Stimulated activated naive CD8-positive, alpha-beta T cell treated with anti-CD3 and anti-CD28 coated beads, Interleukin-15, Interleukin-2, amounts not matched to agents 100 U/mL and 50 U/mL, for 24 hours (primary cell): ENCODE measurements around the gene ONECUT3.

Source experiments
- ATAC-seq: fragments of 150-1000 bp; cut with Tn5 transposase; one replicate; pipeline ENCODE4 v1.10.0; 2021
- DNase-seq: peaks from one replicate; pipeline ENCODE4 v3.0.0; 2021

ONECUT3 gene

DNA sequence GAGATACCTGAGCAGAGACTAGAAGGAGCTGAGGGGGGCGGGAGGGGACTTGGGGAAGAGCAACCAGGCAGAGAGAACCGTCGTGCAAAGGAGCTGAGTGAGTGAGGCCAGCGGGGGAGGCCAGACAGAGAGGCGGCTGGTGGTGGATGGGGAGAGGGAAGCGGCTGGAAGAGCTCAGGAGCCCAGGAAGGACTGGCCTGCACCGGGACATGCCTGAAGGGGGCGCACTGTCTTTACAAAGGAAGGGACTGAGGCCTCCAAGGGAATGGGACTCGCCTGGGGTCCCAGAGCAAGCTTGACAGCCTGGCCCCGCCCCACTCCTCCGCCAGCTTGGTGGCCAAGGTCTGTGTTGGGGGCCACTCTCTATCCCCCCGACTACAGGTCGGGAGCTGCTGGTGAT is 14.9 kb downstream of the ONECUT3 start:
- DNase-seq (no peak), ATAC-seq (no peak)

GRCh38 chr19:1768918-1769644 is 15.8 kb downstream of the ONECUT3 start:
- DNase-seq: no peak
- ATAC-seq: no peak

DNA sequence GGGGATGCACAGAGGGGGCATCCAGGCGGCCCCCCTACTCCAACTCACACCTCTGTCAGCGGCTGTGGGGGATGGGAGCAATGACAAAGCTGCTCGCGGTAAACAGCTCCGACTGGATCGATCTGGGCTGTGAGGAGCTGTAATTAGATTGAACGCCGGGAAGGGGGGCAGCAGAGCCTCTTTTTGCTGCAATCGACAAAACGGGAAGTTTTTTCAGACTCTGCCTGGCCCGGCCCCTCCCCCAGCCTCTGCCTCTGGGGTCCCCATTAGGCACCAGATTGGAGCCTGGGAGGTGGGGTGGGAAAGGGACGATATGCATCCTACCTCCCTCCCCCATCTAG is 16.3 kb downstream of the ONECUT3 start:
- DNase-seq (no peak), ATAC-seq (no peak)

DNA sequence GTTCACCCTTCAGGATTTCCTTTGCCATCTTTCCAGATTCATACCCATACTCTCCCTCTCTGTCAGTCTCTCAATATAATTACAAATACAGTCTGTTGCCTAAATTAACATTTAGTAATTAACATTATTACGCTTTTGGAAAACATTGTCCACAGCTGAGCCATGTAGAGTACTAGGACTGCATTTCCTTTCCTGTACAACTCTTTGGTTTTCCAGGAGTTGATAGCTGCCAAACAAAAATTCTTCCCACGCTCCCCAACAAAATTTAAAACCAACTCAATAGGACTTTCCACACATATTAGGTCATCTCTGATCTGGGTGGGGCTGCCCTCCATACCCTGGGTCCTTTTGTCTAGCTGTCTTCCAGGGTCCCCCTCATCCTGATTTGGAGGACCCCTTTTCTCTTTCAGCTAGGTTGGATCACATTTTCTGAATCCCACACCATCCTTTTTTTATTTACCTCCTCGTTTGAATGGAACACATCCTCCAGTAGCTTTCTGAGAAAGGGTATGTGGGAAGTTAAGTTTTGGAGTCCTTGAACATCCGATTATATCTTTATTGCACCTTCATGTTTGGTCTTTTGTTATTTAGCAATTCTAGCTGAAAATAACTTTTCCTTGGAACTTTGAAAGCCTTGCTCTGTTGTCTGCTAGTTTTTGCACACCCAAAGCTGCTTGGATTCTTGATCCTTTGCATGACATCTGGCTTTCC is 17.7 kb downstream of the ONECUT3 start:
- DNase-seq: no peak
- no peak for ATAC-seq

GRCh38 chr19:1773184-1773583 is 19.9 kb downstream of the ONECUT3 start:
- ATAC-seq: no peak
- DNase-seq: no peak

DNA sequence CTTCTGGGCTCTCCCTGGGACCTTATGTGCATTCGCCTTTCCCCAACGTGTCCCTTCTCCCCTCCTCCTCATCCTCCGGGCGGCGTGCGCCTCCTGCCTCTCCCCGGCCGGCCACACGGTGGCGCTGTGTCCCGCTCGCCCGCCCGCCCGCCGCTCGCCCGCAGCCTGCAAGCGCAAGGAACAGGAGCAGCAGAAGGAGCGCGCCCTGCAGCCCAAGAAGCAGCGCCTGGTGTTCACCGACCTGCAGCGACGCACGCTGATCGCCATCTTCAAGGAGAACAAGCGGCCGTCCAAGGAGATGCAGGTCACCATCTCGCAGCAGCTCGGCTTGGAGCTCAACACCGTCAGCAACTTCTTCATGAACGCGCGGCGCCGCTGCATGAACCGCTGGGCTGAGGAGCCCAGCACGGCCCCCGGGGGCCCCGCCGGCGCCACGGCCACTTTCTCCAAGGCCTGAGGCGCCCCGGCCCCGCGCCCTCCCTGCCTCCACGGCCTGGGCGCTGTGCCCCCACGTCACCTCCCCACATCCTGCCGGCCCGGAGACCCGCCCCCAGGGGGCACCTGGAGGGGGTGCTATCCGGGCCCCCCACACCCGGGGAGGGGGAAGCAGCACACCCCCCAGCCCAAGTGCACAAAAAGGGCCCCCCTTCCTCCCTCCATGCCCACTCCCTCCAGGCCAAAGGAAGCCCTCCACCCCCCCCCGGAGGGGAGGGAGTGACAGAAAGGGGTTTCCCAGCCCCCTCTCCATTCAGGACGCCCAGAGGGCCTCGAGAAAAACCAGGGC is 21.9 kb downstream of the ONECUT3 start:
- no peak for ATAC-seq
- peak; percentile 49 for DNase-seq

DNA sequence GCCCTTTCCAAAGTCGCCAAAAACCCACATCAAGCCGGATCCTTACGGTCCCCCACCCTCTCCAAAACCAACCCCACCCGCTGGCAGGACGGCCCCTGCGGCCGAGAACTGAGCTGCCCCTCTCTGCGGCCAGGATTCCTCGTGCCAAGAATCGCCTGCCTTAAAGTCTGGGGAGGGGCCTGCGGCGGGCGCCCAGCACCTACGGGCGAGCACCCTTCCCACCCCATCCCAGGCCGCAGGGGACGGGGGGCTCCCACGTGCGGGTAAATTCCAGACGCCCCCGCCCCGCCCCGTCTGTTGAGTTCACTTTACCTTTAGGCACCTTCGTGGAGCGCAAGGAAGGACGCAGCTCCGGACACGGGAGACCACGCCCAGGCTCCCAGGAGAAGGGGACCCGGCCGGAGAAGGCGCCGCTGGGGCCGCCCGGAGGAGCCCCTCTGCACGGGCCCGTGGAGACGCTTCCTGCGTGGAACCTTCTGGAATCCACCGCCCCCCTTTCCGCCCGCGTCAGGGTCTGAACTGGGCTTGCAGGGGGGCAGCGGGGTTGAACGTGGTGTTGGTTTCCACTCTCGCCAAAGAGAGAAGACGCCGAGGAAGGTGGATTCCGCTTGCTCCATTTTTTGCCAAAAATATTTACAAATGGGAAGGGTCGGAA is 22.8 kb downstream of the ONECUT3 start:
- DNase-seq (no peak), ATAC-seq (no peak)

DNA sequence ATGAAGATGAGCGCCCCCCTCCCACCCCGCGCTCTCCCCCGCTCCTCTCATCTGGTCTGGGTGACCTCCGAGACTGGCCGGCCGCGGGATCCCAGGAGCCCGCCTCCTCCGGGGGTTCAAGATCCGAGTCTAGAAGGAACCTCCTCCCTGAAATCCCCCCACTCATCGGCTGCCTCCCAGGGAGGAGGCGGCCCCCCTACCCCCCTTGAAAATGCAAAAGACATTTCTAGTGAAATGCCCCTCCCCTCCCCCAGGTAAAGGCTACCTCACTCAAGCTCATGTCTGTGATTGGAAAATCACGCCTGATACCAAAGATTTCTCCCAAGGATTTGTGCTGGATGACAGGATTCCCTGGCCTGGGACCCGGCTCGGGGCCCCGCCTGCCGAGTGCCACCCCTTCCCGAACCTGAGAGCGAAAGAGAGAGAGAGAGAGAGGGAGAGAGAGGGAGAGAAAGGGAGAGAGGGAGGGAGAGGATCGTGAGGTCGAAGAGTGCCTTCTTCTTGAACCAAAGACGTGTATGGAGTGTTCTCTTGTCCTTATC is 23.4 kb downstream of the ONECUT3 start:
- DNase-seq (no peak), ATAC-seq (no peak)

DNA sequence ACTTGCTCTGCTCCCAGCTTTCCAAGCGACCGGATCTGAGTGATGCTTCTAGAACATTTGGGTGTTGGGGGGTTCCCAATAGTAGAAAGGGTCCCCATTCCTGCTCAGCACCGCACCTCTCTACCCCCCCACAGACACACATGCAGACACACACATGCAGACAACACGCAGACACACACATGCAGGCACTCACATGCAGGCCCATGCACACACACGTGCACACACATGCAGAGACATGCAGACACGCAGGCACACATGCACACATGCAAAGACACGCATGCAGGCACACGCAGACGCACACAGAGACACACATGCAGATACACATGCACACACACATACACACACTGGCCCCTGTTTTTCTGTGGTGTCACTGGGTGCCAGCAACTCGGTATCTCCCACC is 23.8 kb downstream of the ONECUT3 start:
- DNase-seq (no peak), ATAC-seq (no peak)

- ATAC-seq: no peak
- no peak for DNase-seq
These were observed 26.3 kb downstream of the ONECUT3 start for GRCh38 chr19:1779574-1779973.

DNA sequence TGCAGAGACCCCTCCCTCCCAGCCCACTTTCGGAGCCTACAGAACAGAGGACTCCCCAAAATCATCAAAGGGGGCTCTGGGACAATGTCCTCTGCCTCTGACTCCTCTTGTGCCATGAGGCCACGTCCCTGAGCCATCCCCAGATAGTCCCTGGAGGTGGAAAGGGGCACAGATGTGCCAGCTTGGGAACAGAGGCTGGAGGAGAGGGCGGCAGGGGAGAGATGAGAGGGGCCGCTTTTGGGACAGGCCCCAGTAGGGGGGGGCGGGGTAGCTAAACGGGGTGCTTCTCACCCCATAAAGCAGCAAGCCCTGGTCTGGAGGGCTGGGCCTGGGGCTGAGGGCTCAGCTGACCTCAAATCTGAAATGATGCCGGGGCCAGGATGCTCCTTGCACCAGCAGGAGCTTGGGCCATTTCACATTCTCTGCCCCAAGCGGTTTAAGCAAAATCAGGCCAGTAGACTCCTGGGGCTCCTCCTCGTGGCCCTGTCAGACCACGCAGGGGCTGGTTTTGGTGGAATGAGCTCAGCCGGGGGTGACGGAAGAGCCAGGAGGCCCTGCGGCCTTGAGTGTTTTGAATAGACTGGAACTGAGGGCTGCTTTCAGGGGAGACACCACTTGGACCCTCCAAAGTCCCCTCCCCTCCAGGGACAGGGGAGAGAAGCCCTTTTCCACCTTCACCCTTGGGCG is 27.1 kb downstream of the ONECUT3 start:
- ATAC-seq (no peak), DNase-seq (no peak)

DNA sequence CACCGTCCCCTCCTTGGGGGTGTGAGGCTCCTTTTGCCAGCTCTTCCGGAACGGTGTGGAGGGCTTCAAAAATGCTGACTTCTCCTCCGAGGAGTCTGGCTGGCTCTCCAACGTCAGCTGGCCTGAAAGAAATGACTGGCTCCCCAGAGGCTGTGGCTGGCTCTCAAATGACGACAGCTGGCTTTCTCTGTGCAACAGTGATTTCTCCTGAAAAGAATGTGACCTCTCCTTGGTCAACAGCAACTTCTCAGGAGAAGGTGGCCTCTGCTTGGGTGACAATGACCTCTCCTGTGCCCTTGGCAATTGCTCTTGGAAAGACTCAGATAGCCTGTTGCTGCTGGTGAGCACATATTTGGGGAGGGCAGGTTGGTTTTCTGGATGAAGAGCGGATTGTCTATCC is 29.2 kb downstream of the ONECUT3 start:
- no peak for DNase-seq

DNA sequence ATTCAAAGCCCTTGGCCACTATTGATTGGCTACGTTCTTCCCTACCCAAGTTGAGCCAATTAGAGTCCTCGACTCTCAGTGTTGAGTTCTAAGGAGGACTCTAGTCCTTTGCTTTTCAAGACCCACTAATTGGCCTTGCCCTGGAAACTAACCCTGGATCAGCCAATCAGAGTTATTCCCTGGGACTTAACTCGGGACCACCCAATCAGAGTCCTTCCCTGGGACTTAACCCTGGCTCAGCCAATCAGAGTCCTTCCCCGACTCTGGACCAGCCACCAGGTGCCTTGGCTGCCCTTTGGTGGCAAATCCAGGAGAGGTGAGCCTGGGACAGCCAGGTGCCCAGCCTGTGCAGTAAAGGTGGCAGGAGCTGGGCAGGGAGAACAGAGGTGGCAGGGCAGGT is 30.0 kb downstream of the ONECUT3 start:
- DNase-seq: no peak
- no peak for ATAC-seq

More for the DNA sequence above, 29.2 kb downstream of the ONECUT3 start:
- ATAC-seq: no peak

GRCh38 chr19:1783874-1784273 is 30.6 kb downstream of the ONECUT3 start:
- no peak for DNase-seq
- no peak for ATAC-seq

DNA sequence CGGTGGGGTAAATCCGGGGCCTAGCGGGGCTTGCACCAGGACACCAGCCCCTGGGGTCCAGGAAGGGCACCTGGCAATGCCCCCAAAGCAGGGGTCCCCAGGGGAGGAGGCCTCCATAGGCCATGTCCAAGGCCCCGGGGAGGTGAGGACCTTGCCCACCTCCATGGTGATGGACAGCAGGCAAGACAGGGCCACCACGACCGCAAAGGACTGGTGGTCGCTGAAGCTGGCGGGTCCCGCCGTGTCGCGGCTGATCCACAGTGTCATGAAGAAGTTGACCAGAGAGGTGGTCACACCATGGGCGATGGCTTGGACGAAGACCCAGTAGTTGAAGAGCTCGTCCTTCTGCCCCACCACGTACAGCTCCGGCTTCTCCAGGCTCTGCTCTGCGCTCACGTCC is 32.0 kb downstream of the ONECUT3 start:
- DNase-seq (no peak), ATAC-seq (no peak)

DNA sequence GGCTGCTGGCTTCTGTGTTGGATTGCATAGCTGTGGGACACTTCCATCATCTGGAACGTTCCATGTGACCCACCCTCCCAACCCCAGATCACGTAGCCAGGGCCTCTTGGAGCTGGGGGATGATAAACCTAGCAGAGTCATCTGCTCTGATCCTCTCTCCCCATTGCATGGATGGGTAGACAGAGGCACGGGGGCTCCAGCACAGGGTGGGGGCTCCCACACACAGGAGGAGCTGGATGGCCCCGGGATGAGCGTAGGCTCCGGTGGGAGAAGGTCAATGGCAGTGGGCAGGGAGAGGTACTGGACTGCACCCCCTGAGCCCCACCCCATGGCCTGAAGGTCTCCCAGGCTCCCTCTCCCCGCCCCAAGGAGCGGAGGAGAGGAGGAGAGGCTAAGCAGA is 33.4 kb downstream of the ONECUT3 start:
- ATAC-seq (no peak), DNase-seq (no peak)

GRCh38 chr19:1787116-1787515 is 33.8 kb downstream of the ONECUT3 start:
- DNase-seq (no peak), ATAC-seq (no peak)

GRCh38 chr19:1789261-1790041 is 36.1 kb downstream of the ONECUT3 start:
- DNase-seq (no peak), ATAC-seq (no peak)

- DNase-seq (no peak), ATAC-seq (no peak)
These were observed 36.9 kb downstream of the ONECUT3 start for GRCh38 chr19:1790054-1790792.

GRCh38 chr19:1791879-1792278 is 38.6 kb downstream of the ONECUT3 start:
- ATAC-seq: no peak
- no peak for DNase-seq
